ENCODE results near the gene SEC61B.

Gene SEC61B

GRCh38 chr9:99183616-99184015 is 38.5 kb upstream of the SEC61B start:
- H3K4me3 ChIP-seq (ENCODE audit: low read depth, low read length), result no peak overlapping the region
- H3K36me3 ChIP-seq (ENCODE audit: control insufficient read depth, insufficient read depth, low read length), result no peaks in the 10 kb centered on the region
- H3K9me3 ChIP-seq (ENCODE audit: control insufficient read depth, insufficient read depth, low read length), result no peaks in the 10 kb centered on the region
- no peaks in the 10 kb centered on the region for H3K4me1 ChIP-seq (ENCODE audit: control insufficient read depth, insufficient read depth, low read length)
- H3K27me3 ChIP-seq (ENCODE audit: control insufficient read depth, insufficient read depth, low read length), result no peaks in the 10 kb centered on the region
- H3K9ac ChIP-seq (ENCODE audit: low read depth, low read length), result no peak overlapping the region

- Histone ChIP-seq H3K9ac (ENCODE audit: low read depth, low read length) (no peak overlapping the region), H3K4me3 (ENCODE audit: low read depth, low read length) (no peak overlapping the region), H3K36me3 (ENCODE audit: control insufficient read depth, insufficient read depth, low read length) (no peaks in the 10 kb centered on the region), H3K4me1 (ENCODE audit: control insufficient read depth, insufficient read depth, low read length) (no peaks in the 10 kb centered on the region), H3K9me3 (ENCODE audit: control insufficient read depth, insufficient read depth, low read length) (no peaks in the 10 kb centered on the region), H3K27me3 (ENCODE audit: control insufficient read depth, insufficient read depth, low read length) (no peaks in the 10 kb centered on the region)
Measured at GRCh38 chr9:99184110-99184474, 38.0 kb upstream of the SEC61B start.

- no peaks in the 10 kb centered on the region for H3K36me3 ChIP-seq (ENCODE audit: control insufficient read depth, insufficient read depth, low read length)
- H3K27me3 ChIP-seq (ENCODE audit: control insufficient read depth, insufficient read depth, low read length), result no peaks in the 10 kb centered on the region
- no peak overlapping the region for H3K4me3 ChIP-seq (ENCODE audit: low read depth, low read length)
- H3K9ac ChIP-seq (ENCODE audit: low read depth, low read length), result no peak overlapping the region
- H3K4me1 ChIP-seq (ENCODE audit: control insufficient read depth, insufficient read depth, low read length), result no peaks in the 10 kb centered on the region
- H3K9me3 ChIP-seq (ENCODE audit: control insufficient read depth, insufficient read depth, low read length), result no peaks in the 10 kb centered on the region
Measured at GRCh38 chr9:99184475-99185347, 37.4 kb upstream of the SEC61B start.

- no peaks in the 10 kb centered on the region for H3K36me3 ChIP-seq (ENCODE audit: control insufficient read depth, insufficient read depth, low read length)
- no peak overlapping the region for H3K4me3 ChIP-seq (ENCODE audit: low read depth, low read length)
- H3K27me3 ChIP-seq (ENCODE audit: control insufficient read depth, insufficient read depth, low read length), result no peaks in the 10 kb centered on the region
- H3K9me3 ChIP-seq (ENCODE audit: control insufficient read depth, insufficient read depth, low read length), result no peaks in the 10 kb centered on the region
- H3K4me1 ChIP-seq (ENCODE audit: control insufficient read depth, insufficient read depth, low read length), result no peaks in the 10 kb centered on the region
- no peak overlapping the region for H3K9ac ChIP-seq (ENCODE audit: low read depth, low read length)
Measured at GRCh38 chr9:99185348-99185632, 36.8 kb upstream of the SEC61B start.

GRCh38 chr9:99185934-99186333 is 36.1 kb upstream of the SEC61B start:
- Histone ChIP-seq H3K4me1 (ENCODE audit: control insufficient read depth, insufficient read depth, low read length) (no peaks in the 10 kb centered on the region), H3K4me3 (ENCODE audit: low read depth, low read length) (no peak overlapping the region), H3K9ac (ENCODE audit: low read depth, low read length) (no peak overlapping the region), H3K27me3 (ENCODE audit: control insufficient read depth, insufficient read depth, low read length) (no peaks in the 10 kb centered on the region), H3K9me3 (ENCODE audit: control insufficient read depth, insufficient read depth, low read length) (no peaks in the 10 kb centered on the region), H3K36me3 (ENCODE audit: control insufficient read depth, insufficient read depth, low read length) (no peaks in the 10 kb centered on the region)

- Histone ChIP-seq H3K4me1 (ENCODE audit: control insufficient read depth, insufficient read depth, low read length) (no peaks in the 10 kb centered on the region), H3K36me3 (ENCODE audit: control insufficient read depth, insufficient read depth, low read length) (no peaks in the 10 kb centered on the region), H3K4me3 (ENCODE audit: low read depth, low read length) (no peak overlapping the region), H3K9ac (ENCODE audit: low read depth, low read length) (no peak overlapping the region), H3K9me3 (ENCODE audit: control insufficient read depth, insufficient read depth, low read length) (no peaks in the 10 kb centered on the region), H3K27me3 (ENCODE audit: control insufficient read depth, insufficient read depth, low read length) (no peaks in the 10 kb centered on the region)
Measured at GRCh38 chr9:99187311-99187710, 34.8 kb upstream of the SEC61B start.

- no peaks in the 10 kb centered on the region for H3K27me3 ChIP-seq (ENCODE audit: control insufficient read depth, insufficient read depth, low read length)
- no peaks in the 10 kb centered on the region for H3K4me1 ChIP-seq (ENCODE audit: control insufficient read depth, insufficient read depth, low read length)
- no peak overlapping the region for H3K9ac ChIP-seq (ENCODE audit: low read depth, low read length)
- no peak overlapping the region for H3K4me3 ChIP-seq (ENCODE audit: low read depth, low read length)
- H3K36me3 ChIP-seq (ENCODE audit: control insufficient read depth, insufficient read depth, low read length), result no peaks in the 10 kb centered on the region
- H3K9me3 ChIP-seq (ENCODE audit: control insufficient read depth, insufficient read depth, low read length), result no peaks in the 10 kb centered on the region
Measured at GRCh38 chr9:99189186-99189585, 32.9 kb upstream of the SEC61B start.

DNA sequence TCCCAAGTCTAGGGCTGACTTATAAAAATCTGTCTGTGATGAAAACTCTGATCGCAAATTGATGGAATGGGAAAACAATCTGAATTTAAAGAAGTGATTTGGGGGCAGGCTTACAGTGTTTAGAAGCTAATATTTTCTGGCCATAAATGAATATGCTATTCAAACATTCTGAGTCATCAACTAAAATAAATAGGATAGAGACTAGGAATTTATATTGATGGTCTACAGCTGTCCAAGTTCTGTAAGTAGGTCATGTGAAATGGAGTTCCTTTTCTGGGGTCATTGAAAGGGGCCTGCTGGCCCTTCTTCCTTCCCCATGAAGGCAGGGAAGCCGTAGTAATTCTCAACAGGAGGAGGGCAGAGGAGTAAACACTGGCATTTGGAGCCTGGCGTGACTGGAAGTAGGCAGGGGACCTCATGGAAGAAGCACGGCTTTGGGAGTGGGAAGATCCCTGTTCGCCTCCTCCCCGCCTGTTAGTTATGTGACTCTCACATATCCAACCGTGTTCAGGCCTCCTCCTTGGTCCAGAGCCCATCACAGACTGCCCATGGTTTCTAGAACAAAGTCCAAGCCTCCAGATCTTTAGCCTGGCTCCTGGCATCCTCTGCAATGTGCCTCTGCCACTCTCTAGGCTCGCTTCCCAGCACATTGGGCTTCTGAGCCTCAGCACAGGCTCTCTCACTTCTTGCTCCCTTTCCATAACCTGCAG is 32.0 kb upstream of the SEC61B start:
- Histone ChIP-seq H3K4me1 (ENCODE audit: control insufficient read depth, insufficient read depth, low read length) (no peaks in the 10 kb centered on the region), H3K9ac (ENCODE audit: low read depth, low read length) (no peak overlapping the region), H3K9me3 (ENCODE audit: control insufficient read depth, insufficient read depth, low read length) (no peaks in the 10 kb centered on the region), H3K4me3 (ENCODE audit: low read depth, low read length) (no peak overlapping the region), H3K27me3 (ENCODE audit: control insufficient read depth, insufficient read depth, low read length) (no peaks in the 10 kb centered on the region), H3K36me3 (ENCODE audit: control insufficient read depth, insufficient read depth, low read length) (no peaks in the 10 kb centered on the region)

DNA sequence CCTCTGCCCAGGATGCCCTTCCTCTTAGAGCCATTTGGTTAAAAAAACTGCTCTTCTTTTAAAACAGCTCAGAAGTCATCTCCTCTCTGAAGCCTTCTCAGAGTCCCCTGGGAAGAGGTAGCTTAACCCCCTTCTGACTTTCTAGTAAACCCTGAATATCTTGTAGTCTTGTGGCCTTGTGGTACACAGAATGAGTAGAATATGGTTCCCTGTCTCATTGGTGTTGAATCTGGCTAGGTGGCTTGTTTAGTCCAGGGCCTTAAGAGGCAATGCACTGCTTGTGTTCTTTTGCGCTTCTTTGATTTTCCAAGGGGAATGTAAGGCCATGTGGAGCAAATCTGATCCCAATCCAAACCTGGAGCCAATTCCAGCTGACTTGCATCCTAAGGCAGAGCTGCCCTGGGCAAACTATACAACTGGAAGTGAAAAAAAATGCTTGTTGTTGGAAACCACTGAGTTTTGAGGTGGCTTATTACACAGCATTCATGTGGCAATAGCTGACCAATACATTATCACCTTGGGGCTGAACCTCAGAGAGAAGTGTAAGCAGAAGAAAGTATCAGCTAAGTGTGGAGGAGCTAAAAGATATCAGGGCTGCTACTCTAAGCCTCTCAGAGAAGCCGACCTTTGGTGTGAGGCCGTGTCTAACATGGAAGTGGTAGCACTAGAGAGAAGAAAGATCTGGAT is 31.3 kb upstream of the SEC61B start:
- H3K4me1 ChIP-seq (ENCODE audit: control insufficient read depth, insufficient read depth, low read length), result no peaks in the 10 kb centered on the region
- no peaks in the 10 kb centered on the region for H3K9me3 ChIP-seq (ENCODE audit: control insufficient read depth, insufficient read depth, low read length)
- no peaks in the 10 kb centered on the region for H3K27me3 ChIP-seq (ENCODE audit: control insufficient read depth, insufficient read depth, low read length)
- no peaks in the 10 kb centered on the region for H3K36me3 ChIP-seq (ENCODE audit: control insufficient read depth, insufficient read depth, low read length)
- H3K9ac ChIP-seq (ENCODE audit: low read depth, low read length), result no peak overlapping the region
- H3K4me3 ChIP-seq (ENCODE audit: low read depth, low read length), result no peak overlapping the region

GRCh38 chr9:99192786-99193465 is 29.2 kb upstream of the SEC61B start:
- no peaks in the 10 kb centered on the region for H3K27me3 ChIP-seq (ENCODE audit: control insufficient read depth, insufficient read depth, low read length)

GRCh38 chr9:99193466-99193821 is 28.6 kb upstream of the SEC61B start:
- no peaks in the 10 kb centered on the region for H3K36me3 ChIP-seq (ENCODE audit: control insufficient read depth, insufficient read depth, low read length)
- no peak overlapping the region for H3K4me3 ChIP-seq (ENCODE audit: low read depth, low read length)
- no peaks in the 10 kb centered on the region for H3K4me1 ChIP-seq (ENCODE audit: control insufficient read depth, insufficient read depth, low read length)
- H3K9me3 ChIP-seq (ENCODE audit: control insufficient read depth, insufficient read depth, low read length), result no peaks in the 10 kb centered on the region
- no peak overlapping the region for H3K9ac ChIP-seq (ENCODE audit: low read depth, low read length)
- no peaks in the 10 kb centered on the region for H3K27me3 ChIP-seq (ENCODE audit: control insufficient read depth, insufficient read depth, low read length)

More at GRCh38 chr9:99192786-99193465, 29.2 kb upstream of the SEC61B start:
- H3K9ac ChIP-seq (ENCODE audit: low read depth, low read length), result no peak overlapping the region
- no peaks in the 10 kb centered on the region for H3K9me3 ChIP-seq (ENCODE audit: control insufficient read depth, insufficient read depth, low read length)
- no peaks in the 10 kb centered on the region for H3K36me3 ChIP-seq (ENCODE audit: control insufficient read depth, insufficient read depth, low read length)
- H3K4me1 ChIP-seq (ENCODE audit: control insufficient read depth, insufficient read depth, low read length), result no peaks in the 10 kb centered on the region
- no peak overlapping the region for H3K4me3 ChIP-seq (ENCODE audit: low read depth, low read length)
